Neural progenitor cell (in vitro differentiated cells): Measurements from ENCODE around the gene PDP2. TPM values are rescaled to one million over a fixed set of nuclear protein-coding genes. Genes with fewer than 3 reads are reported as not detected.

Experiments used
- DNase-seq: peaks from one replicate; pipeline ENCODE4 v3.0.0-alpha.2; 2016; ENCODE audit warnings: low spot score
- H2AFZ ChIP-seq: fragments of 200-600 bp; sonication (generic); replicated peaks from 2 replicates; pipeline ENCODE4 v1.6.1; 2016; ENCODE audit warnings: antibody characterized with exemption
- H3F3A ChIP-seq: fragments of 200-600 bp; sonication (generic); 2 replicates; pipeline ENCODE4 v1.6.1; 2016; ENCODE audit warnings: antibody characterized with exemption, low read depth
- H3K27ac ChIP-seq: fragments of 200-600 bp; sonication (generic); 2 replicates; pipeline ENCODE4 v1.5.1; 2016; ENCODE audit warnings: mild to moderate bottlenecking
- H3K27me3 ChIP-seq: fragments of 200-600 bp; sonication (generic); 2 replicates; pipeline ENCODE4 v1.6.1; 2016; ENCODE audit warnings: mild to moderate bottlenecking, moderate library complexity
- H3K36me3 ChIP-seq: fragments of 200-600 bp; sonication (generic); 2 replicates; pipeline ENCODE4 v1.5.1; 2016
- H3K4me1 ChIP-seq: fragments of 200-600 bp; sonication (generic); 2 replicates; pipeline ENCODE4 v1.6.1; 2016; ENCODE audit warnings: mixed run types
- H3K4me2 ChIP-seq: fragments of 200-600 bp; sonication (generic); 2 replicates; pipeline ENCODE4 v1.6.1; 2016
- H3K4me3 ChIP-seq: fragments of 200-600 bp; sonication (generic); 2 replicates; pipeline ENCODE4 v1.5.1; 2016
- H3K79me2 ChIP-seq: fragments of 200-600 bp; sonication (generic); 2 replicates; pipeline ENCODE4 v1.6.1; 2016; ENCODE audit warnings: low read depth
- H3K9ac ChIP-seq: fragments of 200-600 bp; sonication (generic); 2 replicates; pipeline ENCODE4 v1.6.1; 2016
- H3K9me3 ChIP-seq: fragments of 200-600 bp; sonication (generic); 2 replicates; pipeline ENCODE4 v1.5.1; 2016; ENCODE audit warnings: low read depth
- H4K20me1 ChIP-seq: fragments of 200-600 bp; sonication (generic); 2 replicates; pipeline ENCODE4 v1.6.1; 2016; ENCODE audit warnings: low read depth
- H3K27ac Mint-ChIP-seq: 3 replicates; pipeline ENCODE4 v1.8.0; 2021; ENCODE audit warnings: mixed read lengths
- H3K27me3 Mint-ChIP-seq: 2 replicates; pipeline ENCODE4 v1.8.0; 2022; ENCODE audit warnings: low read depth, mild to moderate bottlenecking, inconsistent platforms, moderate library complexity, mixed read lengths; ENCODE audit not compliant: insufficient read depth
- H3K36me3 Mint-ChIP-seq: 3 replicates; pipeline ENCODE4 v1.8.0; 2021; ENCODE audit warnings: mixed read lengths
- H3K4me1 Mint-ChIP-seq: 3 replicates; pipeline ENCODE4 v1.8.0; 2021; ENCODE audit warnings: mixed read lengths
- H3K4me3 Mint-ChIP-seq: 3 replicates; pipeline ENCODE4 v1.8.0; 2021; ENCODE audit warnings: mild to moderate bottlenecking, moderate library complexity, mixed read lengths
- H3K9me3 Mint-ChIP-seq: 3 replicates; pipeline ENCODE4 v1.8.0; 2020; ENCODE audit warnings: mixed read lengths
- CTCF ChIP-seq: fragments of 200-600 bp; sonication (generic); IDR thresholded peaks from 2 replicates; pipeline ENCODE4 v1.5.1; 2017; ENCODE audit warnings: antibody characterized with exemption, mild to moderate bottlenecking
- EZH2 ChIP-seq: fragments of 200-600 bp; sonication (generic); IDR thresholded peaks from 2 replicates; pipeline ENCODE4 v1.6.1; 2017; ENCODE audit warnings: antibody characterized with exemption, mild to moderate bottlenecking, moderate library complexity
- EZH2phosphoT487 ChIP-seq: fragments of 200-600 bp; sonication (generic); IDR thresholded peaks from 2 replicates; pipeline ENCODE4 v1.6.1; 2017; ENCODE audit warnings: antibody characterized with exemption
- total RNA-seq: library from RNA; depleted of rRNA; stranded (reverse); fragments of >200 nt; gene quantifications from 2 replicates; pipeline ENCODE4 v1.2.3, GENCODE V29; 2015; ENCODE audit warnings: low replicate concordance

PDP2 gene
- total RNA-seq, 1 donor from 2014 or later: 6.6 TPM

- Histone ChIP-seq H3K4me1 (peaks cover 7% of the 10 kb centered on the region), H3K79me2 (no peaks in the 10 kb centered on the region), H3K9me3 (no peaks in the 10 kb centered on the region), H3K27me3 (peaks cover 76% of the 10 kb centered on the region), H3K4me2 (no peak overlapping the region), H3F3A (no peaks in the 10 kb centered on the region), H3K27ac (no peak overlapping the region), H2AFZ (no peak overlapping the region), H4K20me1 (no peaks in the 10 kb centered on the region), H3K36me3 (no peaks in the 10 kb centered on the region), H3K9ac (no peak overlapping the region), H3K4me3 (no peak overlapping the region)
- H3K4me1 Mint-ChIP-seq: peaks cover 5% of the 10 kb centered on the region
- no peaks in the 10 kb centered on the region for H3K36me3 Mint-ChIP-seq
- peak overlapping the region; percentile 33 for H3K4me3 Mint-ChIP-seq
- TF ChIP-seq EZH2 (no peak), EZH2phosphoT487 (no peak), CTCF (no peak)
- H3K27me3 Mint-ChIP-seq: peaks cover 51% of the 10 kb centered on the region
- H3K27ac Mint-ChIP-seq: no peak overlapping the region
- no peak for DNase-seq
- H3K9me3 Mint-ChIP-seq: no peaks in the 10 kb centered on the region
Observed at GRCh38 chr16:66845791-66846221, 34.5 kb upstream of the PDP2 start.

DNA sequence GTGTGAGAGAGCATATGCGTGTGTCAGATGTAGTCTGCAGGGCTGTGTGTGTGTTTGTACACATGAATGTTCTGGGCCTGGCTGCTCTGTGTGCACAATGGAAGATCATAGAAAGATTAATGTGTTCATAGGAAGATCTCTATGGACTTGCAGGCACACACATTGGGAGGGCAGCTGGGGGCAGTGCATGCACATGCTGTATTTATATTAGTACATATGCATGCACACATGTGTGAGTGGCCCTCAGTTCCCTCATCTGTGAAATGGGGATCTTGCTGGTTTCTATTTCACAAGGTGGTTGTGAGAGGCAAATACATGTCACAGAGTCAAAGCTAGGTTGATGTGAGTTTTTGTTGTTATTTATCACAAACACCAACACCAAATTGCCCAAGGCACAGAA is 34.0 kb upstream of the PDP2 start:
- Histone ChIP-seq H3K9me3 (no peaks in the 10 kb centered on the region), H4K20me1 (no peaks in the 10 kb centered on the region), H3K36me3 (no peaks in the 10 kb centered on the region), H3K4me1 (peaks cover 7% of the 10 kb centered on the region), H3K9ac (no peak overlapping the region), H3K79me2 (no peaks in the 10 kb centered on the region), H2AFZ (no peak overlapping the region), H3K4me2 (no peak overlapping the region), H3K27me3 (peaks cover 72% of the 10 kb centered on the region), H3K27ac (no peak overlapping the region), H3F3A (no peaks in the 10 kb centered on the region), H3K4me3 (no peak overlapping the region)
- Mint-ChIP-seq H3K4me3 (peak overlapping the region; percentile 33), H3K36me3 (no peaks in the 10 kb centered on the region), H3K9me3 (no peaks in the 10 kb centered on the region), H3K27me3 (peaks cover 48% of the 10 kb centered on the region), H3K4me1 (peaks cover 5% of the 10 kb centered on the region), H3K27ac (no peak overlapping the region)
- DNase-seq: no peak
- TF ChIP-seq EZH2 (no peak), CTCF (no peak), EZH2phosphoT487 (no peak)

DNA sequence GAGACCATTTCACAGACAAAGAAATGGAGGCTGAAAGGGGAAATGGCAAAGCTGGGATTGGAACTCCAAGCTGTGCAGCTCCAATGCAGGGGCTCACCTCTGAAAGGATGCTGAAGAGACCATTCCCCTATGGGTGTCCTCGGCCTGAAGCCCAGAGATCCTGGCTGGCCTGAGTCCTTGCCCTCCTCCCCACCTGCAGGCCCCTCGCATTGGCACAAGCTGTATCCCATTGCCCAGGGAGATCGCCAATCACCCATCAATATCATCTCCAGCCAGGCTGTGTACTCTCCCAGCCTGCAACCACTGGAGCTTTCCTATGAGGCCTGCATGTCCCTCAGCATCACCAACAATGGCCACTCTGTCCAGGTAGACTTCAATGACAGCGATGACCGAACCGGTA is 33.5 kb upstream of the PDP2 start:
- H3K27ac Mint-ChIP-seq: no peak overlapping the region
- Histone ChIP-seq H3K9ac (no peak overlapping the region), H3K4me3 (no peak overlapping the region), H3K4me2 (no peak overlapping the region), H3F3A (no peaks in the 10 kb centered on the region), H3K27me3 (peaks cover 66% of the 10 kb centered on the region), H2AFZ (no peak overlapping the region), H3K27ac (no peak overlapping the region), H3K9me3 (no peaks in the 10 kb centered on the region), H3K79me2 (no peaks in the 10 kb centered on the region), H3K36me3 (no peaks in the 10 kb centered on the region), H4K20me1 (no peaks in the 10 kb centered on the region), H3K4me1 (peaks cover 7% of the 10 kb centered on the region)
- peaks cover 46% of the 10 kb centered on the region for H3K27me3 Mint-ChIP-seq
- no peak for TF ChIP-seq CTCF
- no peak for TF ChIP-seq EZH2phosphoT487
- TF ChIP-seq EZH2: no peak
- H3K9me3 Mint-ChIP-seq: no peaks in the 10 kb centered on the region
- no peak for DNase-seq
- peaks cover 5% of the 10 kb centered on the region for H3K4me1 Mint-ChIP-seq
- H3K4me3 Mint-ChIP-seq: no peak overlapping the region
- no peaks in the 10 kb centered on the region for H3K36me3 Mint-ChIP-seq
